K562 (cell line): ENCODE results near the gene MON2. TPM values are rescaled to one million over a fixed set of nuclear protein-coding genes. Genes with fewer than 3 reads are reported as not detected.

ENCODE experiments used
- AFF1 ChIP-seq, 2 experiments: fragments of 450-650 bp; IDR thresholded peaks; 2 replicates each; pipeline ENCODE4 v1.6.1; 2018; ENCODE audit warnings: mild to moderate bottlenecking in 2 of 2, low read depth in 1 of 2; ENCODE audit not compliant: partially characterized antibody in 2 of 2
- BRD9 ChIP-seq: fragments of 450-650 bp; IDR thresholded peaks from 2 replicates; pipeline ENCODE4 v1.6.1; 2018; ENCODE audit warnings: low read depth; ENCODE audit not compliant: partially characterized antibody
- FOXK2 ChIP-seq, 2 experiments: fragments of 450-650 bp; IDR thresholded peaks in 1 of 2; conservative IDR thresholded peaks in 1 of 2; 2 replicates each; pipeline ENCODE4 v1.6.1; 2016; ENCODE audit warnings: low read depth in 2 of 2, mild to moderate bottlenecking in 1 of 2
- HCFC1 ChIP-seq: IDR thresholded peaks from 2 replicates; pipeline ENCODE4 v1.6.1; 2012; ENCODE audit warnings: low read depth, low read length, improper control_type of control experiment
- HOMEZ ChIP-seq: fragments of 250-450 bp; sonication (Bioruptor Pico); IDR thresholded peaks from 2 replicates; pipeline ENCODE4 v1.4.0; 2020; ENCODE audit warnings: mild to moderate bottlenecking, moderate library complexity
- KLF1 ChIP-seq: fragments of 450-650 bp; IDR thresholded peaks from 2 replicates; pipeline ENCODE4 v1.6.1; 2016; ENCODE audit warnings: missing genetic modification characterization, missing compliant biosample characterization
- MAFG ChIP-seq: fragments of 450-650 bp; conservative IDR thresholded peaks from 2 replicates; pipeline ENCODE4 v1.6.1; 2016; ENCODE audit warnings: missing genetic modification characterization, missing compliant biosample characterization
- OTX1 ChIP-seq: fragments of 450-650 bp; formaldehyde crosslinking; IDR thresholded peaks from 2 replicates; pipeline ENCODE4 v1.4.0; 2022; ENCODE audit warnings: mild to moderate bottlenecking
- SMARCC2 ChIP-seq: fragments of 450-650 bp; IDR thresholded peaks from 2 replicates; pipeline ENCODE4 v1.6.1; 2017; ENCODE audit warnings: antibody characterized with exemption, moderate library complexity, mild to moderate bottlenecking, low read depth
- WHSC1 ChIP-seq: IDR thresholded peaks from one replicate; pipeline ENCODE4 v1.6.1; 2012; ENCODE audit warnings: low read length, control low read depth, inconsistent platforms
- ZNF282 ChIP-seq: sonication (generic); formaldehyde crosslinking; IDR thresholded peaks from 2 replicates; pipeline ENCODE4 v1.8.1; 2023; ENCODE audit warnings: missing genetic modification reagents
- ZNF780A ChIP-seq: fragments of 250-450 bp; sonication (Bioruptor Pico); IDR thresholded peaks from 2 replicates; pipeline ENCODE4 v1.5.0; 2021; ENCODE audit warnings: mild to moderate bottlenecking
- polyA plus RNA-seq, 8 experiments: library from polyadenylated mRNA; depleted of rRNA in 4 of 8; stranded (reverse) in 5 of 8; unstranded in 3 of 8; fragments of >200 nt; fragmentation: Nextera tagmentation in 2 of 8; fragmentation: Illumina TruSeq in 1 of 8; extraction: Ambion mirVana in 2 of 8; extraction: Trizol in 1 of 8; gene quantifications; 2 replicates each; pipeline versions ENCODE4 v1.2.1 to v1.2.3, GENCODE V29; 2011 to 2014; ENCODE audit warnings: inconsistent platforms in 1 of 8, missing spikeins in 1 of 8
- total RNA-seq, 7 experiments: library from RNA; depleted of rRNA in 6 of 7; stranded (reverse); fragments of >200 nt in 6 of 7; fragmentation: Illumina TruSeq in 2 of 7; extraction: Trizol in 2 of 7; gene quantifications; 2 replicates each; pipeline versions ENCODE4 v1.2.1 to v1.2.3, GENCODE V29; 2011 to 2021; ENCODE audit warnings: low replicate concordance in 1 of 7
- TF ChIP-seq, protein P1 (sequence below): sonication (generic); formaldehyde crosslinking; IDR thresholded peaks from 2 replicates; pipeline ENCODE4 v1.8.0; 2022; ENCODE audit warnings: mild to moderate bottlenecking, missing genetic modification reagents, borderline replicate concordance
- TF ChIP-seq, protein P2 (sequence below): fragments of 200-800 bp; sonication (Bioruptor generic); IDR thresholded peaks from 2 replicates; pipeline ENCODE4 v1.6.1; 2017; ENCODE audit warnings: missing genetic modification characterization, missing compliant biosample characterization

Gene MON2
- total and polyA plus RNA-seq, 9 of the 15 experiments (the other 6 are each of a cell fraction or from before 2014, with no cell fraction given) = 3.6 to 31.6 (median 16.8) TPM

- TF ChIP-seq MAFG (tag) (0 out of 2 replicates have a peak, but pooled peaks have one; percentile 7), WHSC1 (no peak), ZNF780A (CRISPR knock-in tag) (no peak; the same call in 1 of the 2 replicates), HCFC1 (peak; percentile 61), KLF1 (tag) (peak; percentile 88), HOMEZ (CRISPR knock-in tag) (0 out of 2 replicates have a peak, but pooled peaks have one; percentile 39), ZNF282 (CRISPR knock-in tag) (peak; percentile 72; the same call in 1 of the 2 replicates), FOXK2 (conservative IDR thresholded peaks at IDR 0.05 in 1 of 2, IDR thresholded peaks at IDR 0.05 in 1 of 2; ENCODE audit: low read depth in 2 of 2) (peak in 1 of 2 experiments; percentile 69; a peak in 3 of 4 replicates), OTX1 (CRISPR knock-in tag) (0 out of 2 replicates have a peak, but pooled peaks have one; percentile 58), AFF1 (IDR thresholded peaks at IDR 0.05; ENCODE audit: low read depth in 1 of 2, partially characterized antibody in 2 of 2) (peak; percentile 34 to 66), SMARCC2 (no peak), BRD9 (no peak)
- TF ChIP-seq, protein P1, sequence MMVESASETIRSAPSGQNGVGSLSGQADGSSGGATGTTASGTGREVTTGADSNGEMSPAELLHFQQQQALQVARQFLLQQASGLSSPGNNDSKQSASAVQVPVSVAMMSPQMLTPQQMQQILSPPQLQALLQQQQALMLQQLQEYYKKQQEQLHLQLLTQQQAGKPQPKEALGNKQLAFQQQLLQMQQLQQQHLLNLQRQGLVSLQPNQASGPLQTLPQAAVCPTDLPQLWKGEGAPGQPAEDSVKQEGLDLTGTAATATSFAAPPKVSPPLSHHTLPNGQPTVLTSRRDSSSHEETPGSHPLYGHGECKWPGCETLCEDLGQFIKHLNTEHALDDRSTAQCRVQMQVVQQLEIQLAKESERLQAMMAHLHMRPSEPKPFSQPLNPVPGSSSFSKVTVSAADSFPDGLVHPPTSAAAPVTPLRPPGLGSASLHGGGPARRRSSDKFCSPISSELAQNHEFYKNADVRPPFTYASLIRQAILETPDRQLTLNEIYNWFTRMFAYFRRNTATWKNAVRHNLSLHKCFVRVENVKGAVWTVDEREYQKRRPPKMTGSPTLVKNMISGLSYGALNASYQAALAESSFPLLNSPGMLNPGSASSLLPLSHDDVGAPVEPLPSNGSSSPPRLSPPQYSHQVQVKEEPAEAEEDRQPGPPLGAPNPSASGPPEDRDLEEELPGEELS (CRISPR knock-in tag) = peak; percentile 75; the same call in 1 of the 2 replicates
- TF ChIP-seq, protein P2, sequence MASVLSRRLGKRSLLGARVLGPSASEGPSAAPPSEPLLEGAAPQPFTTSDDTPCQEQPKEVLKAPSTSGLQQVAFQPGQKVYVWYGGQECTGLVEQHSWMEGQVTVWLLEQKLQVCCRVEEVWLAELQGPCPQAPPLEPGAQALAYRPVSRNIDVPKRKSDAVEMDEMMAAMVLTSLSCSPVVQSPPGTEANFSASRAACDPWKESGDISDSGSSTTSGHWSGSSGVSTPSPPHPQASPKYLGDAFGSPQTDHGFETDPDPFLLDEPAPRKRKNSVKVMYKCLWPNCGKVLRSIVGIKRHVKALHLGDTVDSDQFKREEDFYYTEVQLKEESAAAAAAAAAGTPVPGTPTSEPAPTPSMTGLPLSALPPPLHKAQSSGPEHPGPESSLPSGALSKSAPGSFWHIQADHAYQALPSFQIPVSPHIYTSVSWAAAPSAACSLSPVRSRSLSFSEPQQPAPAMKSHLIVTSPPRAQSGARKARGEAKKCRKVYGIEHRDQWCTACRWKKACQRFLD (CRISPR knock-in tag) = peak; percentile 96
These were observed 135.8 kb downstream of the MON2 start (continued) for GRCh38 chr12:62602255-62603060.
